ENCODE data around the gene IFNA4. TPM values are rescaled to one million over a fixed set of nuclear protein-coding genes. Genes with fewer than 3 reads are reported as not detected.
"Not testable (repeated sequence)": the region's sequence is repeated elsewhere in the genome, so short reads cannot be mapped to it uniquely, and the experiment has no call there.

Gene IFNA4
- 1 to 10 TPM in 1 of 6 donors, not detected in 5; 2.1 TPM for total RNA-seq

- not testable (repeated sequence) for H3K27me3 ChIP-seq; ATAC-seq (ENCODE audit: low FRiP score in 2 of 2); H3K4me3 ChIP-seq; H3K36me3 ChIP-seq; H3K4me1 ChIP-seq; H3K9me3 ChIP-seq; DNase-seq; H3K27ac ChIP-seq
- 92 to 94% methylated on average over 3 of the region's 3 CpGs for WGBS, 2 donors
Observed at GRCh38 chr9:21187487-21187886, at the start of gene IFNA4. IFNA4 (minus strand) TSS chr9:21187587; CDS start chr9:21187531, 56 bp downstream.

- ATAC-seq (ENCODE audit: low FRiP score in 2 of 2); H3K9me3 ChIP-seq; DNase-seq; H3K36me3 ChIP-seq; H3K4me3 ChIP-seq; H3K27me3 ChIP-seq; H3K4me1 ChIP-seq; H3K27ac ChIP-seq: not testable (repeated sequence)
- 5 to 14% methylated on average over 1 of the region's 1 CpG for WGBS, 2 donors
Observed at GRCh38 chr9:21236360-21236714, 49.0 kb upstream of the IFNA4 start.

- ATAC-seq (ENCODE audit: low FRiP score in 2 of 2) (peak in 1 of 2 donors; percentile 85), DNase-seq (peak in 1 of 2 donors; percentile 28)
- WGBS, 2 donors: 32 to 35% methylated on average over 7 to 8 of the region's 8 CpGs
Observed at GRCh38 chr9:21235468-21236359, 48.3 kb upstream of the IFNA4 start.

GRCh38 chr9:21234153-21234687, 46.8 kb upstream of the IFNA4 start:
- no peak overlapping the region for H3K4me3 ChIP-seq
- WGBS, 2 donors: 93 to 100% methylated on average over 1 to 4 of the region's 4 CpGs
- ATAC-seq (ENCODE audit: low FRiP score in 2 of 2): peak in 1 of 2 donors; percentile 53
- H3K4me1 ChIP-seq: no peaks in the 10 kb centered on the region
- no peaks in the 10 kb centered on the region for H3K36me3 ChIP-seq
- H3K27ac ChIP-seq: no peak overlapping the region
- no peak for DNase-seq
- H3K9me3 ChIP-seq: no peaks in the 10 kb centered on the region
- H3K27me3 ChIP-seq: no peaks in the 10 kb centered on the region
- no peak for TF ChIP-seq EP300 (IDR thresholded peaks at IDR 0.05)
- TF ChIP-seq CTCF (IDR thresholded peaks at IDR 0.05): no peak
- TF ChIP-seq POLR2AphosphoS5 (IDR thresholded peaks at IDR 0.05): no peak
- TF ChIP-seq POLR2A (IDR thresholded peaks at IDR 0.05): no peak

More at GRCh38 chr9:21235468-21236359, 48.3 kb upstream of the IFNA4 start:
- H3K27me3 ChIP-seq, H3K36me3 ChIP-seq, H3K4me1 ChIP-seq, H3K9me3 ChIP-seq, H3K27ac ChIP-seq, H3K4me3 ChIP-seq: not testable (repeated sequence)
- TF ChIP-seq CTCF (IDR thresholded peaks at IDR 0.05): peak in 5 of 6 experiments; percentile 8 to 35 (median 27)

GRCh38 chr9:21233258-21233657, 45.9 kb upstream of the IFNA4 start:
- DNase-seq: no peak
- H3K36me3 ChIP-seq: no peaks in the 10 kb centered on the region
- no peak for TF ChIP-seq CTCF (IDR thresholded peaks at IDR 0.05)
- no peak for TF ChIP-seq POLR2AphosphoS5 (IDR thresholded peaks at IDR 0.05)
- no peak for TF ChIP-seq POLR2A (IDR thresholded peaks at IDR 0.05)
- no peak for TF ChIP-seq EP300 (IDR thresholded peaks at IDR 0.05)
- H3K4me1 ChIP-seq: no peaks in the 10 kb centered on the region
- H3K9me3 ChIP-seq: no peaks in the 10 kb centered on the region
- peak in 1 of 2 donors; percentile 61 for ATAC-seq (ENCODE audit: low FRiP score in 2 of 2)
- 91% methylated on average over 2 of the region's 2 CpGs; no CpG with 5 or more reads in 1 of the 2 donors for WGBS, 2 donors
- H3K4me3 ChIP-seq: no peak overlapping the region
- no peak overlapping the region for H3K27ac ChIP-seq
- no peaks in the 10 kb centered on the region for H3K27me3 ChIP-seq

- Histone ChIP-seq H3K4me1 (no peaks in the 10 kb centered on the region), H3K4me3 (no peak within 1 kb of the TSS), H3K36me3 (no peaks in the 10 kb centered on the region), H3K27me3 (no peaks in the 10 kb centered on the region), H3K27ac (no peak within 1 kb of the TSS), H3K9me3 (no peaks in the 10 kb centered on the region)
- 73 to 92% methylated on average over 2 of the region's 2 CpGs for WGBS, 2 donors
- ATAC-seq (ENCODE audit: low FRiP score in 2 of 2) (no peak), DNase-seq (no peak)
- TF ChIP-seq POLR2AphosphoS5 (IDR thresholded peaks at IDR 0.05) (no peak), CTCF (IDR thresholded peaks at IDR 0.05) (no peak)
Observed at GRCh38 chr9:21228122-21228521, 40.7 kb upstream of the IFNA4 start, which contains the start of gene IFNA17. IFNA17 (minus strand) TSS chr9:21228222; CDS start chr9:21228173, 49 bp downstream.

GRCh38 chr9:21217211-21217610, 29.8 kb upstream of the IFNA4 start, which contains the start of gene IFNA16:
IFNA16 (minus strand) TSS chr9:21217311; CDS start chr9:21217305, 6 bp downstream.
- H3K4me3 ChIP-seq; H3K4me1 ChIP-seq; H3K9me3 ChIP-seq; ATAC-seq (ENCODE audit: low FRiP score in 2 of 2); H3K27me3 ChIP-seq; H3K36me3 ChIP-seq; H3K27ac ChIP-seq; DNase-seq: not testable (repeated sequence)
- 83 to 100% methylated on average over 1 of the region's 1 CpG for WGBS, 2 donors

Data from upper lobe of left lung (tissue), 6 donors.